Adipocyte (in vitro differentiated cells): ENCODE results near the gene ZNF606.
"Not testable (repeated sequence)": the region's sequence is repeated elsewhere in the genome, so short reads cannot be mapped to it uniquely, and the experiment has no call there.

Source experiments
- DNase-seq: peaks from one replicate; pipeline ENCODE4 v3.0.0-alpha.2; 2015; ENCODE audit warnings: low read depth
- H3K27me3 ChIP-seq: replicated peaks from 2 replicates; pipeline ENCODE4 v1.7.0; 2013; ENCODE audit warnings: mild to moderate bottlenecking, low read length, moderate library complexity; ENCODE audit not compliant: control insufficient read depth, insufficient read depth
- H3K36me3 ChIP-seq: 2 replicates; pipeline ENCODE4 v1.7.0; 2013; ENCODE audit warnings: low read length, mild to moderate bottlenecking, moderate library complexity; ENCODE audit not compliant: control insufficient read depth, insufficient read depth, severe bottlenecking
- H3K4me1 ChIP-seq: 2 replicates; pipeline ENCODE4 v1.7.0; 2013; ENCODE audit warnings: mild to moderate bottlenecking, low read length, moderate library complexity; ENCODE audit not compliant: control insufficient read depth, insufficient read depth
- H3K4me3 ChIP-seq: 2 replicates; pipeline ENCODE4 v1.7.0; 2013; ENCODE audit warnings: mild to moderate bottlenecking, low read length, moderate library complexity
- H3K9ac ChIP-seq: 2 replicates; pipeline ENCODE4 v1.7.0; 2013; ENCODE audit warnings: mild to moderate bottlenecking, low read length, moderate library complexity
- H3K9me3 ChIP-seq: 2 replicates; pipeline ENCODE4 v1.7.0; 2013; ENCODE audit warnings: mild to moderate bottlenecking, low read length, moderate library complexity; ENCODE audit not compliant: control insufficient read depth

ZNF606 gene

GRCh38 chr19:58009301-58009665, 6.7 kb upstream of the ZNF606 start:
- Histone ChIP-seq H3K27me3 (no peaks in the 10 kb centered on the region), H3K4me3 (peak overlapping the region; percentile 75), H3K9ac (no peak overlapping the region), H3K4me1 (no peaks in the 10 kb centered on the region), H3K9me3 (peaks cover 47% of the 10 kb centered on the region), H3K36me3 (peaks cover 33% of the 10 kb centered on the region)
- DNase-seq, result no peak

- H3K9me3 ChIP-seq, result peaks cover 52% of the 10 kb centered on the region
- H3K4me3 ChIP-seq, result peak overlapping the region; percentile 75
- H3K9ac ChIP-seq, DNase-seq, H3K4me1 ChIP-seq, H3K27me3 ChIP-seq: not testable (repeated sequence)
- peaks cover 36% of the 10 kb centered on the region for H3K36me3 ChIP-seq
Observed at GRCh38 chr19:58008877-58009276, 6.3 kb upstream of the ZNF606 start.

- DNase-seq, result no peak
- peak overlapping the region; percentile 8 for H3K4me3 ChIP-seq
- no peaks in the 10 kb centered on the region for H3K27me3 ChIP-seq
- peaks cover 36% of the 10 kb centered on the region for H3K36me3 ChIP-seq
- H3K4me1 ChIP-seq, result peaks cover 5% of the 10 kb centered on the region
- H3K9me3 ChIP-seq, result peaks cover 61% of the 10 kb centered on the region
- H3K9ac ChIP-seq, result no peak overlapping the region
Observed at GRCh38 chr19:58007285-58007684, 4.7 kb upstream of the ZNF606 start.

- H3K27me3 ChIP-seq, result no peaks in the 10 kb centered on the region
- H3K4me3 ChIP-seq, result peak overlapping the region; percentile 98
- peaks cover 13% of the 10 kb centered on the region for H3K4me1 ChIP-seq
- H3K9ac ChIP-seq, result peak overlapping the region; percentile 95
- peaks cover 79% of the 10 kb centered on the region for H3K9me3 ChIP-seq
- no peak for DNase-seq
- H3K36me3 ChIP-seq, result peaks cover 67% of the 10 kb centered on the region
Observed at GRCh38 chr19:58003174-58003828, 681 bp upstream of the ZNF606 start.

GRCh38 chr19:58001895-58002369, 688 bp downstream of the ZNF606 start:
- H3K27me3 ChIP-seq, result no peaks in the 10 kb centered on the region
- DNase-seq, result peak; percentile 34
- peak overlapping the region; percentile 98 for H3K4me3 ChIP-seq
- H3K9me3 ChIP-seq, result peaks cover 83% of the 10 kb centered on the region
- peaks cover 13% of the 10 kb centered on the region for H3K4me1 ChIP-seq
- H3K9ac ChIP-seq, result peak overlapping the region; percentile 95
- H3K36me3 ChIP-seq, result peaks cover 72% of the 10 kb centered on the region

- Histone ChIP-seq H3K9me3 (peaks cover 85% of the 10 kb centered on the region), H3K36me3 (peaks cover 74% of the 10 kb centered on the region), H3K4me1 (peaks cover 13% of the 10 kb centered on the region), H3K27me3 (no peaks in the 10 kb centered on the region), H3K9ac (no peak overlapping the region), H3K4me3 (peak overlapping the region; percentile 98)
- no peak for DNase-seq
Observed at GRCh38 chr19:58000677-58001076, 1.9 kb downstream of the ZNF606 start.

DNA sequence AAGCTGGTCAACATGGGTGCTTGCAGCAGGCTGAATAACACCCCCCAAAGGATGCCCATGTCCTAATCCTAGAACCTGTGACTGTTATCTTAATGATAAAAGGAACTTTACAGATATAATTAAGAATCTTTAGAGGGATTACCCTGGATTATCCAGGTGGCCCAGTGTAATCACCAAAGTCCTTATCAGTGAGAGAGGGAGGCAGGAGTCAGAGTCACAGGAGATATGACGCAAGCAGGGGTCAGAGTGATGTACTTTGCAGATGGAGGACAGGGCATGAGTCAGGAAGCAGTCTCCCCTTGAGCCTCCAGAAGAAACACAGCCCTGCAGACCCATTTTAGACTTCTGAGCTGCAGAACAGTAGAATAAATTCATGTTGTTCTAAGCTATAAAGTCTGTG, 9.8 kb downstream of the ZNF606 start:
- H3K36me3 ChIP-seq, result peaks cover 90% of the 10 kb centered on the region
- peaks cover 94% of the 10 kb centered on the region for H3K9me3 ChIP-seq
- peak overlapping the region; percentile 22 for H3K4me3 ChIP-seq
- no peak for DNase-seq
- H3K9ac ChIP-seq, result no peak overlapping the region
- H3K4me1 ChIP-seq, result no peaks in the 10 kb centered on the region
- H3K27me3 ChIP-seq, result no peaks in the 10 kb centered on the region

- Histone ChIP-seq H3K4me3 (peak overlapping the region; percentile 70), H3K36me3 (peaks cover 100% of the 10 kb centered on the region)
- no peak for DNase-seq
Observed at GRCh38 chr19:57978586-57979289, 23.9 kb downstream of the ZNF606 start.

GRCh38 chr19:57974434-57974833, 28.2 kb downstream of the ZNF606 start, which contains the start of gene C19orf18:
Gene C19orf18 (minus strand): TSS chr19:57974534. CDS start chr19:57974432, 102 bp downstream.
- peaks cover 99% of the 10 kb centered on the region for H3K9me3 ChIP-seq
- DNase-seq, result no peak
- H3K4me3 ChIP-seq, result peak within 1 kb of the TSS; percentile 70
- H3K4me1 ChIP-seq, result no peaks in the 10 kb centered on the region
- H3K27me3 ChIP-seq, result no peaks in the 10 kb centered on the region
- peaks cover 82% of the 10 kb centered on the region for H3K36me3 ChIP-seq
- H3K9ac ChIP-seq, result no peak within 1 kb of the TSS

More at GRCh38 chr19:57978586-57979289, 23.9 kb downstream of the ZNF606 start:
- H3K4me1 ChIP-seq, result no peaks in the 10 kb centered on the region
- no peaks in the 10 kb centered on the region for H3K27me3 ChIP-seq
- peaks cover 100% of the 10 kb centered on the region for H3K9me3 ChIP-seq
- no peak overlapping the region for H3K9ac ChIP-seq

GRCh38 chr19:57964761-57965160, 37.9 kb downstream of the ZNF606 start:
- Histone ChIP-seq H3K4me3 (peak overlapping the region; percentile 19), H3K27me3 (no peaks in the 10 kb centered on the region), H3K9me3 (peaks cover 86% of the 10 kb centered on the region), H3K9ac (no peak overlapping the region), H3K4me1 (no peaks in the 10 kb centered on the region), H3K36me3 (peaks cover 68% of the 10 kb centered on the region)
- no peak for DNase-seq

- H3K4me1 ChIP-seq, result no peaks in the 10 kb centered on the region
- peaks cover 57% of the 10 kb centered on the region for H3K36me3 ChIP-seq
- no peak overlapping the region for H3K4me3 ChIP-seq
- H3K9ac ChIP-seq, result no peak overlapping the region
- H3K27me3 ChIP-seq, result no peaks in the 10 kb centered on the region
- H3K9me3 ChIP-seq, result peaks cover 82% of the 10 kb centered on the region
- no peak for DNase-seq
Observed at GRCh38 chr19:57961785-57962184, 40.8 kb downstream of the ZNF606 start.
